Measurements from ENCODE around the gene FLNA. TPM values are rescaled to one million over a fixed set of nuclear protein-coding genes. Genes with fewer than 3 reads are reported as not detected.
"Not testable (repeated sequence)": the region's sequence is repeated elsewhere in the genome, so short reads cannot be mapped to it uniquely, and the experiment has no call there.

The FLNA gene
- total RNA-seq, 6 donors from 2014 or later, result 800 to 1,760 (median 1,298) TPM

DNA sequence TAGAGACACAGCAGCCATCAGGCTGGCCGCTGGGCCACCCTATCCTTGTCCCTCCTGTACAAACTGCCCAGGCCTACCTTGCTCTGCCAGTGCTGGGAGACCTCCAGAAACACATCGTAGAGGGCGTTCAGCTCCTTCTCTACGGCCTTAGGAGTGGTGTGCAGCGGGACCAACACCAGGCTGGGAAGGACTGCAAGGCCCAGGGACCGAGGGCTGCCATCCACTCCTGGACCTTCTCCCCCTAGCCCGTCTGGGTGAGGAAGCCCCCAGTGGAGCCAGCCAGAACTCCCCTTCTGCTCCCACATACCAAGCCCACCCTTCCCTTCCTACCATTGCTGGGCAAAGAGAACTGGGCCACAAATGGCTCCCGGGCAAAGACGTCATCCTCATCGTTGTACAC lies 28.8 kb upstream of the FLNA start:
- no peak overlapping the region for H3K27ac ChIP-seq
- DNase-seq (no peak), ATAC-seq (ENCODE audit: low FRiP score in 2 of 2) (no peak)
- TF ChIP-seq CTCF (IDR thresholded peaks at IDR 0.05) (no peak), POLR2AphosphoS5 (IDR thresholded peaks at IDR 0.05) (no peak), POLR2A (IDR thresholded peaks at IDR 0.05) (no peak), EP300 (IDR thresholded peaks at IDR 0.05) (no peak)
- no peaks in the 10 kb centered on the region for H3K27me3 ChIP-seq
- WGBS, 2 donors, result 85% methylated on average over 10 of the region's 10 CpGs; no CpG with 5 or more reads in 1 of the 2 donors
- H3K36me3 ChIP-seq, result peaks cover 0 to 37% (median 13%) of the 10 kb centered on the region in 4 donors
- H3K4me1 ChIP-seq, result peaks cover 7 to 22% (median 7%) of the 10 kb centered on the region in 4 donors
- peaks cover 0 to 7% (median 0%) of the 10 kb centered on the region in 4 donors for H3K9me3 ChIP-seq
- H3K4me3 ChIP-seq, result no peak overlapping the region

DNA sequence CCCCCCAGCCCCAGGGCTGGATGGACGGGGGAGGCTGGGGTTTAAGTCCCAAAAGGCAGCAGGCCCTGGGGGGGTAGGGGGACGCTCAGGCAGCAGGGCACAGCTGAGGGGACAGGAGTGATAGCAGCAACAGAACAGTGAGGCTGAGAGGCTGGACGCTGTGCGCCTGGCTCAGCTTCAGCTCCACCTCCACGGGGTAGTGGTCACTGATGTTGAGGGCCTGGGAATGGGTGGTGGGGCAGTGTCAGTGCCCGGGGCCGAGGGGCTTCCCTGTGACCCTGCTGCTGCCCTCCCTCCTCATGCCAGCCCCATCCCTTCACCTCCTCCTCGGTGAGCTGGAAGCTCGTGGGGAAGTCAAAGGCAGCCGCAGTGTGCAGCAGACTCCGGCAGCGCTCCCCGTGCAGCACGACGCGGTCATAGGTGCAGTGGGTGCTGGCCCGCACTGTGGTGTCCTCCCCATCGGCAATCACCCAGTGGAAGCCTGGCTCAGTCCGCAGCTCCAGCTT lies 28.2 kb upstream of the FLNA start:
- Histone ChIP-seq H3K27me3 (no peaks in the 10 kb centered on the region), H3K4me3 (no peak overlapping the region), H3K36me3 (peaks cover 0 to 37% (median 13%) of the 10 kb centered on the region in 4 donors), H3K4me1 (peaks cover 7 to 22% (median 7%) of the 10 kb centered on the region in 4 donors), H3K27ac (peak overlapping the region in 1 of 4 donors; percentile 35), H3K9me3 (peaks cover 0 to 12% (median 0%) of the 10 kb centered on the region in 4 donors)
- ATAC-seq (ENCODE audit: low FRiP score in 2 of 2), result no peak
- TF ChIP-seq POLR2A (IDR thresholded peaks at IDR 0.05) (no peak), CTCF (IDR thresholded peaks at IDR 0.05) (no peak), POLR2AphosphoS5 (IDR thresholded peaks at IDR 0.05) (no peak), EP300 (IDR thresholded peaks at IDR 0.05) (no peak)
- 76 to 100% methylated on average over 1 to 16 of the region's 19 CpGs for WGBS, 2 donors
- no peak for DNase-seq

DNA sequence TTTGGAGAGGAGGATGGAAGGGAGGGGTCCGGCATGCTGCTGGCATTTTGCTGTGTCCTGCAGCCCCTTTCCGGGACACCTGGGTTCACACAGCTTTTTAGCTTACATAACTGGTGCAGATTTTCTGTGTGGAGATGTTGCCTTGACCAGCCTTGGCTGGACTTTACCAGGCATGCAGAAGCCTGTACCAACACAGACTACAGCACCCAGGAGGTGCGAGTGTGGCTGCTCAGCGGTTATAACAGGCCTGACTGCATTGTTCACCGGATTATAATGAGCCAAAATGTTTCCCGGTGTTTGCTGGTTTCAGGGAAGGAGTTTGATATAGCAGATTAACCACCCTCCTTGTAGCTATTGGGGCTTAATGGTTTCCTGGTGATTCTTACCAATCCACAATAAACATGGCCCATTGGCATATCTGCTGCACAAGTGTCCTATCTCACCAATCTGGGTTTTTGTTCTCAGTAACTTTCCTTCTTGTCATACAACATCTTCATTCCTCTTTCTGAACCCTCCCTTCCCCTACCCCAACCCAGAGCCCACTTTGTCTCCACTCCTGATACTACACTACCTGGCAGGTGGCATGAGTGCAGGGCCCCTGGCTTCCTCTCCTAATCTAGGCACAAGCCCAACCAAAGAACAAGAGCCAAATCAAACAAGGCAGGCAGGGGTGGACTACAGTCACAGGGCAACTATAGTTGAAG lies 27.6 kb upstream of the FLNA start:
- Histone ChIP-seq H3K27ac (peak overlapping the region in 1 of 4 donors; percentile 35), H3K4me3 (no peak overlapping the region), H3K9me3 (peaks cover 0 to 14% (median 0%) of the 10 kb centered on the region in 4 donors), H3K27me3 (no peaks in the 10 kb centered on the region), H3K36me3 (peaks cover 0 to 37% (median 13%) of the 10 kb centered on the region in 4 donors), H3K4me1 (peaks cover 7 to 25% (median 7%) of the 10 kb centered on the region in 4 donors)
- no peak for ATAC-seq (ENCODE audit: low FRiP score in 2 of 2)
- DNase-seq, result no peak
- no peak for TF ChIP-seq POLR2AphosphoS5 (IDR thresholded peaks at IDR 0.05)
- TF ChIP-seq EP300 (IDR thresholded peaks at IDR 0.05), result no peak
- 58 to 69% methylated on average over 2 to 6 of the region's 6 CpGs for WGBS, 2 donors

- Histone ChIP-seq H3K9me3 (peaks cover 0 to 14% (median 0%) of the 10 kb centered on the region in 4 donors), H3K27ac (no peak overlapping the region), H3K4me3 (no peak overlapping the region), H3K36me3 (peaks cover 0 to 37% (median 13%) of the 10 kb centered on the region in 4 donors), H3K27me3 (no peaks in the 10 kb centered on the region), H3K4me1 (peaks cover 7 to 34% (median 7%) of the 10 kb centered on the region in 4 donors)
- TF ChIP-seq POLR2A (IDR thresholded peaks at IDR 0.05) (peak in 2 of 4 donors; percentile 17 to 25), POLR2AphosphoS5 (IDR thresholded peaks at IDR 0.05) (no peak)
- DNase-seq (no peak), ATAC-seq (ENCODE audit: low FRiP score in 2 of 2) (no peak)
- 40 to 69% methylated on average over 1 to 6 of the region's 6 CpGs for WGBS, 2 donors
These were observed 26.8 kb upstream of the FLNA start for GRCh38 chrX:154401045-154401799.

GRCh38 chrX:154400369-154400817 lies 26.0 kb upstream of the FLNA start:
- peaks cover 7 to 35% (median 7%) of the 10 kb centered on the region in 4 donors for H3K4me1 ChIP-seq
- H3K9me3 ChIP-seq, result peaks cover 0 to 14% (median 0%) of the 10 kb centered on the region in 4 donors
- H3K4me3 ChIP-seq, result peak overlapping the region in 1 of 4 donors; percentile 77
- 71 to 80% methylated on average over 1 to 6 of the region's 6 CpGs for WGBS, 2 donors
- not testable (repeated sequence) for H3K27ac ChIP-seq; DNase-seq; ATAC-seq (ENCODE audit: low FRiP score in 2 of 2); H3K27me3 ChIP-seq
- peaks cover 0 to 37% (median 13%) of the 10 kb centered on the region in 4 donors for H3K36me3 ChIP-seq
